Endothelial cell of umbilical vein (primary cell): Measurements from ENCODE around the gene SPOP. TPM values are rescaled to one million over a fixed set of nuclear protein-coding genes. Genes with fewer than 3 reads are reported as not detected.

Experiments used
- BruUV-seq: library from RNA; stranded (reverse); fragments of 400-500 nt; replicated peaks from 2 replicates; lab custom pipeline; 2021; lab: Mats Ljungman, UMichigan
- CTCF ChIA-PET: fragments of 300-600, 350-600 bp; sonication (Branson Sonifier 250); formaldehyde crosslinking; loops from one replicate; lab custom pipeline; 2021; ENCODE audit warnings: antibody characterized with exemption, inconsistent platforms; lab: Charles Lee
- POLR2A ChIA-PET: fragments of 300-600, 350-600 bp; sonication (Branson Sonifier 250); formaldehyde crosslinking; loops from one replicate; lab custom pipeline; 2021; ENCODE audit warnings: antibody characterized with exemption, inconsistent platforms; lab: Charles Lee
- DNase-seq: peaks from one replicate; pipeline ENCODE4 v3.0.0-alpha.2; 2011; ENCODE audit warnings: low read depth, low spot score
- FAIRE-seq: peaks from 2 replicates; lab custom pipeline; 2011; peaks lifted over from hg19 to GRCh38; lab: Jason Lieb, UNC
- H2AFZ ChIP-seq: 2 replicates; pipeline ENCODE4 v1.6.0; 2012; ENCODE audit warnings: low read depth, low read length, control low read depth, inconsistent platforms
- H3K27ac ChIP-seq: 2 replicates; pipeline ENCODE4 v1.5.1; 2011; ENCODE audit warnings: low read depth, mild to moderate bottlenecking, control low read depth, low read length, moderate library complexity; ENCODE audit not compliant: insufficient read depth
- H3K27me3 ChIP-seq, 2 experiments: 2 replicates each; pipeline versions ENCODE4 v1.6.0 to v1.6.1; 2011; ENCODE audit warnings: low read length in 2 of 2, mixed read lengths in 1 of 2; ENCODE audit not compliant: control insufficient read depth in 2 of 2, insufficient read depth in 2 of 2
- H3K36me3 ChIP-seq, 2 experiments: 2 replicates in 1 of 2; 3 replicates in 1 of 2; pipeline ENCODE4 v1.5.1; 2011; ENCODE audit warnings: low read length in 2 of 2, mild to moderate bottlenecking in 1 of 2, moderate library complexity in 1 of 2; ENCODE audit not compliant: control insufficient read depth in 2 of 2, insufficient read depth in 2 of 2; ENCODE audit errors: extremely low read depth in 1 of 2
- H3K4me1 ChIP-seq: 3 replicates; pipeline ENCODE4 v1.5.1; 2011; ENCODE audit warnings: mild to moderate bottlenecking, low read length; ENCODE audit not compliant: control insufficient read depth, insufficient read depth; ENCODE audit errors: extremely low read depth
- H3K4me2 ChIP-seq: 2 replicates; pipeline ENCODE4 v1.6.1; 2011; ENCODE audit warnings: low read length, control low read depth, mixed read lengths; ENCODE audit not compliant: insufficient read depth
- H3K4me3 ChIP-seq, 3 experiments: fragments of 200-600 bp in 1 of 3; sonication (generic), shearing (Covaris generic) in 1 of 3; replicated peaks in 1 of 3; 2 replicates each; pipeline ENCODE4 v1.5.1; 2011 to 2016; ENCODE audit warnings: control low read depth in 3 of 3, low read length in 3 of 3, mild to moderate bottlenecking in 2 of 3, inconsistent platforms in 1 of 3, low read depth in 1 of 3, moderate library complexity in 1 of 3; ENCODE audit not compliant: insufficient read depth in 1 of 3
- H3K79me2 ChIP-seq: 2 replicates; pipeline ENCODE4 v1.6.0; 2012; ENCODE audit warnings: low read length, inconsistent platforms; ENCODE audit not compliant: control insufficient read depth, insufficient read depth
- H3K9ac ChIP-seq: replicated peaks from 2 replicates; pipeline ENCODE3; 2011; ENCODE audit warnings: low read length, control low read depth; ENCODE audit not compliant: insufficient read depth; ENCODE audit errors: extremely low read depth
- H3K9me1 ChIP-seq: replicated peaks from 3 replicates; pipeline ENCODE4 v1.6.0; 2011; ENCODE audit warnings: mild to moderate bottlenecking, low read length; ENCODE audit not compliant: control insufficient read depth, insufficient read depth; ENCODE audit errors: extremely low read depth
- H3K9me3 ChIP-seq: replicated peaks from 2 replicates; pipeline ENCODE4 v1.5.1; 2012; ENCODE audit warnings: low read length, inconsistent platforms; ENCODE audit not compliant: control insufficient read depth, insufficient read depth
- H4K20me1 ChIP-seq: replicated peaks from 2 replicates; pipeline ENCODE3; 2011; ENCODE audit warnings: mild to moderate bottlenecking, low read length; ENCODE audit not compliant: control insufficient read depth, insufficient read depth; ENCODE audit errors: extremely low read depth
- CTCF ChIP-seq, 2 donors: IDR thresholded peaks; 1 replicate in 1 of 2; 2 replicates in 1 of 2; pipeline ENCODE4 v1.5.1; 2011; ENCODE audit warnings: low read length in 2 of 2, mild to moderate bottlenecking in 2 of 2, moderate library complexity in 2 of 2, control low read depth in 1 of 2, inconsistent platforms in 1 of 2, low read depth in 1 of 2; ENCODE audit not compliant: insufficient read depth in 1 of 2; ENCODE audit errors: extremely low read depth in 1 of 2
- EZH2 ChIP-seq: IDR thresholded peaks from 2 replicates; pipeline ENCODE4 v1.6.1; 2012; ENCODE audit warnings: borderline replicate concordance, low read depth, mild to moderate bottlenecking, moderate library complexity, low read length, inconsistent platforms; ENCODE audit not compliant: severe bottlenecking
- FOS ChIP-seq: IDR thresholded peaks from 2 replicates; pipeline ENCODE4 v1.6.1; 2011; ENCODE audit warnings: mild to moderate bottlenecking, low read length, moderate library complexity, borderline replicate concordance; ENCODE audit not compliant: insufficient read depth
- GATA2 ChIP-seq: IDR thresholded peaks from 2 replicates; pipeline ENCODE4 v1.7.0; 2011; ENCODE audit warnings: low read depth, mild to moderate bottlenecking, moderate library complexity, mixed read lengths, low read length; ENCODE audit not compliant: insufficient read length, insufficient read depth
- JUN ChIP-seq: IDR thresholded peaks from 2 replicates; pipeline ENCODE4 v1.6.1; 2011; ENCODE audit warnings: borderline replicate concordance, low read depth; ENCODE audit not compliant: insufficient read length, insufficient read depth
- MAX ChIP-seq: IDR thresholded peaks from 2 replicates; pipeline ENCODE4 v1.6.1; 2011; ENCODE audit not compliant: insufficient read depth, insufficient read length
- MYC ChIP-seq: IDR thresholded peaks from one replicate; pipeline ENCODE4 v1.6.1; 2011; ENCODE audit warnings: mild to moderate bottlenecking, low read depth, low read length
- POLR2A ChIP-seq: IDR thresholded peaks from 2 replicates; pipeline ENCODE4 v1.6.1; 2012; ENCODE audit warnings: low read depth, mild to moderate bottlenecking, control low read depth, low read length
- POLR2AphosphoS5 ChIP-seq: IDR thresholded peaks from 2 replicates; pipeline ENCODE4 v1.6.1; 2012; ENCODE audit warnings: low read depth, mild to moderate bottlenecking, control low read depth, low read length, moderate library complexity; ENCODE audit not compliant: insufficient read depth
- dilution Hi-C: fragments of 300-500 bp; cut with MboI; formaldehyde crosslinking; loops from one replicate; pipeline ENCODE4 v1.15.0; 2019; ENCODE audit warnings: low sequenced_read_pairs; ENCODE audit not compliant: extremely low pct_ligation_motif_present
- intact Hi-C: fragments of 100-400 bp; cut with micrococcal nuclease; formaldehyde crosslinking; loops from one replicate; pipeline ENCODE4 v1.10.0; 2022
- polyA plus RNA-seq, 4 experiments: library from polyadenylated mRNA; depleted of rRNA in 3 of 4; stranded (reverse) in 3 of 4; unstranded in 1 of 4; fragments of >200 nt; gene quantifications; 2 replicates each; pipeline versions ENCODE4 v1.2.1 to v1.2.3, GENCODE V29; 2011 to 2012; ENCODE audit warnings: missing spikeins in 1 of 4
- total RNA-seq: library from RNA; stranded (reverse); gene quantifications from 2 replicates; pipeline ENCODE4 v1.2.3, GENCODE V29; 2021

SPOP gene
- total and polyA plus RNA-seq, 2 donors (not counting 3 experiments of a cell fraction or from before 2014, with no cell fraction given), result 46.9 to 61.0 TPM

GRCh38 chr17:49722066-49722465 is 44.2 kb upstream of the SPOP start:
- CTCF ChIA-PET, result interaction anchor here (0.9 to 1.3 kb wide), 4 partner anchors 10 to 52 kb away, joined by 3 read pairs; no protein-coding TSS in a partner anchor
- H3K4me1 ChIP-seq, result no peaks in the 10 kb centered on the region
- POLR2A ChIA-PET, result no interaction called here
- H3K36me3 ChIP-seq, result peaks cover 0 to 25% of the 10 kb centered on the region in 2 experiments
- dilution Hi-C loops (no loop called here), intact Hi-C loops (no loop called here)
- H3K4me2 ChIP-seq, result no peak overlapping the region
- no peaks in the 10 kb centered on the region for H3K79me2 ChIP-seq
- no peak overlapping the region for H3K9ac ChIP-seq
- no peak for TF ChIP-seq JUN
- TF ChIP-seq CTCF (IDR thresholded peaks at IDR 0.05; ENCODE audit: extremely low read depth in 1 of 2, insufficient read depth in 1 of 2, low read depth in 1 of 2, low read length in 2 of 2), result no peak
- no peak for TF ChIP-seq FOS
- no peak for TF ChIP-seq EZH2
- TF ChIP-seq GATA2, result no peak
- no peak for TF ChIP-seq MYC
- TF ChIP-seq MAX, result no peak
- TF ChIP-seq POLR2AphosphoS5, result no peak
- no peak for TF ChIP-seq POLR2A
- H2AFZ ChIP-seq, result no peak overlapping the region
- no peaks in the 10 kb centered on the region for H4K20me1 ChIP-seq
- H3K4me3 ChIP-seq, result no peak overlapping the region
- H3K9me3 ChIP-seq, result no peaks in the 10 kb centered on the region
- no peak overlapping the region for H3K27ac ChIP-seq
- BruUV-seq, result no TSS peak
- FAIRE-seq (no peak), DNase-seq (no peak)
- H3K9me1 ChIP-seq, result no peaks in the 10 kb centered on the region
- no peaks in the 10 kb centered on the region for H3K27me3 ChIP-seq
